GM03348 (cell line): ENCODE measurements around the gene SLC5A9.
"Not testable (repeated sequence)": the region's sequence is repeated elsewhere in the genome, so short reads cannot be mapped to it uniquely, and the experiment has no call there.

ENCODE experiments used
- DNase-seq: peaks from one replicate; pipeline ENCODE4 v3.0.0; 2012; ENCODE audit warnings: low spot score

SLC5A9 gene

GRCh38 chr1:48214366-48214765 lies 8.2 kb upstream of the SLC5A9 start:
- not testable (repeated sequence) for DNase-seq

GRCh38 chr1:48214820-48215219 lies 7.7 kb upstream of the SLC5A9 start:
- DNase-seq: no peak

DNA sequence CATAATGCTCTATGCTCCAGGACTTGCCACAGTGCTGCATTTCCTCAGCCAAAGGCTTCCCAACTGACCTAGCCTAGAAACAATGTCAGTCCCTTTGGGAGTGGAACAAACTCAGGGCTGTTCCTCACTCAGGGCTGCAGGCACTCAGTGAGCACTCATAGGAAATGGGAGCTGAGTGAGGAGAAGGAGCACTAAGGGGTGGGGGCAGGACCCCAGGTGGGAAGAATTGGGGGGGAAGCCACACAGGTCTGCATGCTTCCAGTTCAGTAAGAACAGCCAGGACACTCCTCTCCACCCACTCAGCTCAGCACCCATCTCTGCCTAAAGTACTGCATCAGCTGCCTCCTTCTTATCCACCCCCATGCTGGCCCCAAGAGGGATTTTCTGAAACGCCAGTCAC lies 7.3 kb upstream of the SLC5A9 start:
- DNase-seq: no peak

DNA sequence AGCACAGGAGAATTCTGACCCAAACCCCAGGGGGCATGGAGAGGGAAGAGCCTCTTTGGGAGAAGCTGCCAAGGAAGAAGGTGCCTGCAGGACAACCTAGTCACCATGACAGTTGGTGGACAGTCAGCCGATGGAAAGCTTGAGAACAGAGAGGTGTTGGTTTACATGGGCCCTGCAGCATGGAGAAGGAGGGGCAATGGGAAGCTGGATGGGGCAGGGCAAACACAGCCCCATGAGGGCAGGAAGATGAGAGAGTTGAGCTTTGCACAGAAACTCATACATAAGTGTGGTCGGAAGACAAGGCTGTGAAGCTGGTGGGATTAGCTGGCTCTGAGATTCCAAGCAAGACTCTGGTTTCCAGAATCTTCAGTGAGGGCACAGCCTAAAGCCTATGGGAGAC lies 6.6 kb upstream of the SLC5A9 start:
- DNase-seq: no peak

DNA sequence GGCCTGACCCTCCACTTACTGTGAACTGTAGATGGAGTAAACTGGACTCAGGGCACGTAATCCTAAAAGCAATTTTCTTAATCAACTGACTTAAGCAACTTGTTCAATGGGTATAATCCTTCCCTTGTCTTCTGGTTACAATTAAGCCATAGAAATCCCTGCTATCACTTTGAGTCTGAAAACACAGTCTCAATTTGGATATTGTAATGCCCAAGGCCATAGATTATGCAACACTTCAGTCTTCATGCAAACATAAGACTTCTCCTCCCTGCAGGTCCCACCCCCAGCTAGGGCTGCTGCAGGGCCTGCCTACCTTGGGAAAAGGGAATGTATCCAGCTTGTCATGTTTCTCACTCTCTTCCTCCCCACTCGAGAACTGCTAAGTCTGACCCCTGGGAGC lies 6.2 kb upstream of the SLC5A9 start:
- no peak for DNase-seq

DNA sequence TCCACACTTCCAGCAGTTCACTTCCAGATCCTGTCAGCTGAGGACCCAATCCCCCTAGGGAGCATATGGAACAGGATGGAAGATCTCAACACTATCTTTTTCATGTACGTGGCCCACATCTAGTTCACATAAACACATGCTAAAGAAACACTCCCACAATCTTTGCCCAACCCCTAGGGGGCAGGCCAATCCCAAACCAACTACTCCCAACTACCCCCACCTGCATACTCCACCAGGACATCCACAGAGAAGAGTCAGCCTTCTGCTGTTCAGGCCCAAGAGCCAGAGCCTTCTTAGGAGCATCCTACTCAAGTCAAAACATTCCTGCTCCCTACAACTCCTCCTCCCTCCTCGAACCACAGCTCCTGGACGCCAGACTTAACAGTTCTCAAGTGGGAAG lies 5.6 kb upstream of the SLC5A9 start:
- DNase-seq: no peak

DNA sequence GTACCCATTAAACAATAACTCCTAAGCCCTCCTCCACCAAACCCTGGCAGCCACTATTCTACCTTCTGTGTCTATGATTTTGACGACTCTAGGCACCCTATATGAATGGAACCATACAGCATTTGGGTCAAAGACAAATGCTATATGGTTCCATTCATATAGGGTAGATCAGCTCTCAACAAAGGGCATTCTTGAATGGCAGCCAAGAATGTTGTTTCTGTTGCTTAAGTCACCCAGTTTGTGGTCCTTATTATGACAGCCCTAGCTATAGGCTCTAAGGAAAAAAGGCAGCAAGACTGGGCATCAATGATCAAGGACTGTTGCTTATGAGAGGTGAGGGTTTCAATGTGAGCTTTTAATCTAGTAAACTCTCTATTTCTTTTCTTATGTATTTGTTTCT lies 4.7 kb upstream of the SLC5A9 start:
- no peak for DNase-seq

- DNase-seq: no peak
These were observed 2.7 kb upstream of the SLC5A9 start for GRCh38 chr1:48219803-48220202.

DNA sequence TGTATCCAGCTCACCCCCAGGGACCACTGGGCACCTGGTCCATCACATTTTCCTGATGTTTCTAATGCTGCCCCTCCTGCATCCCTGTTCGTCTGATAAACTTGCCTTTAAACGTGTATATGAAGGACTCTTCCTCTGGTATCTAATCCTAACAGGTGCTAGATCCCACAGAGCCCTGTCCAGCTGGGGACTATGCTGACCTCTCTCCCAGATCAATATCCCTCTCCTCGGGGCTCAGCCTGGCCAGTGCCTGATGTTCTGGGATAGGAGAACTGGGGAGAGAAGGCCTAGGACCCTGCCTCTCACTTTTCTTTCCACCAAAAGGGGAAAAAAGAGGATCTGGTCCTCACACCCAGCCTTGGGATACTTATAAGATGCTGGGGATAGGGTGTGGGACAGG lies 1.4 kb upstream of the SLC5A9 start:
- DNase-seq: no peak

- DNase-seq: no peak
These were observed 859 bp upstream of the SLC5A9 start for GRCh38 chr1:48221657-48222056.

- DNase-seq: no peak
These were observed 1.1 kb downstream of the SLC5A9 start for GRCh38 chr1:48223366-48224240.

GRCh38 chr1:48224791-48225190 lies 2.3 kb downstream of the SLC5A9 start:
- DNase-seq: no peak

GRCh38 chr1:48225579-48225978 lies 3.1 kb downstream of the SLC5A9 start:
- DNase-seq: no peak

- DNase-seq: no peak
These were observed 4.9 kb downstream of the SLC5A9 start for GRCh38 chr1:48227165-48228013.

- no peak for DNase-seq
These were observed 5.6 kb downstream of the SLC5A9 start for GRCh38 chr1:48228156-48228555.

GRCh38 chr1:48229317-48229716 lies 6.8 kb downstream of the SLC5A9 start:
- DNase-seq: no peak

DNA sequence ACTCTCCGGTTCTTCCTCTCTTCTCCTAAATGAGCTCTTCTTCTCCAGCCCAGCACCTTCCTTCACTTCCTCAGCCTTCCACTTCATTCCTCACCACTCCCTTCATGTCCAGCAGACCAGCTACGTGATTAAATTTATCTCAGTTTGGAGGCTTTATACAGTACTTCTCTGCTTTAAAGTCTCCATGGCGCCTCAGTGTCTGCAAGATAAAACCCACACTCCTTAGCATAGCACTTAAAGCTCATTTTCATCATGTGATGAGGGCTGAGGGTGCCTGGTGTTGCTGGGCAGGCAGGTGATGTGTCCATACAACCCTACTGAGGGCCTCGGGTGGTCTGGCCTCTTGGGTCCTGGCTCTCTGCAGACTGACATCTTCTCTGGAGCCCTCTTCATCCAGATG lies 7.7 kb downstream of the SLC5A9 start:
- no peak for DNase-seq

GRCh38 chr1:48232722-48233121 lies 10.2 kb downstream of the SLC5A9 start:
- DNase-seq: no peak

DNA sequence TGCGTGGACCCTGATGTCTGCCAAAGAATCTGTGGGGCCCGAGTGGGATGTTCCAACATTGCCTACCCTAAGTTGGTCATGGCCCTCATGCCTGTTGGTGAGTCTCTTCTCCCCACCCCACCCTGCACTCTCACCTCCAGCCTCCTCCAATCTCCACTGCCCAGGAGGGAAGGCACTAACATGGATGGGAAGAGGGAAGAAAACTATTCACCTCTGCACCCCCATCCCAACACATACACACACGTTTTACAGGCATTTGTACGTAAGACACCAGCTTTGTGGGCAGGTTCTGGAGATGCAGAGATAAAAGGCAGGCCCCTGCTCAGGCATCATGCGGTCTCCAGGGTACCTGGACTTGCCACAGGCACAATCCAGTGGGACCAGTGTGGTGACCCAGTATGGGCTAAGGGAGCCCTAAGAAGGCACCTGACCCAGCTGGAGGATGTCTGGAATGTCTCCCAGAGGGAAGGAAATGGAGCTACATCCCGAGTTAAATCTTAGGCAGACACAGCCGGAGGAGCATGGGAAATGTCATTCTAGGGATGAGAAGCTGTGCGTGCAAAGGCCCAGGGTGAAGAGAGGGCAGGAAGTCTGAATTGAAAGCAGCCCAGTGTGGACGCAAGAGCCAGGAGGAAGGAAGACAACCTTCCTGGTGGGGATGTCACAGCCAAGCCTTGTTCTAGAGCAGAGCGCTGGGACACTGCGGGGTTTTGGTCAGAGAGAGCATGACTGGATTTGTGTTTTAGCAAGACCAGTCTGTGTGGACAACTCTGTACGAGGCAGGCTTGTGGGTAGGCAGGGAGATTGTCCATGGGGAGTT lies 11.4 kb downstream of the SLC5A9 start:
- DNase-seq: no peak

GRCh38 chr1:48235652-48236051 lies 13.1 kb downstream of the SLC5A9 start:
- DNase-seq: no peak

DNA sequence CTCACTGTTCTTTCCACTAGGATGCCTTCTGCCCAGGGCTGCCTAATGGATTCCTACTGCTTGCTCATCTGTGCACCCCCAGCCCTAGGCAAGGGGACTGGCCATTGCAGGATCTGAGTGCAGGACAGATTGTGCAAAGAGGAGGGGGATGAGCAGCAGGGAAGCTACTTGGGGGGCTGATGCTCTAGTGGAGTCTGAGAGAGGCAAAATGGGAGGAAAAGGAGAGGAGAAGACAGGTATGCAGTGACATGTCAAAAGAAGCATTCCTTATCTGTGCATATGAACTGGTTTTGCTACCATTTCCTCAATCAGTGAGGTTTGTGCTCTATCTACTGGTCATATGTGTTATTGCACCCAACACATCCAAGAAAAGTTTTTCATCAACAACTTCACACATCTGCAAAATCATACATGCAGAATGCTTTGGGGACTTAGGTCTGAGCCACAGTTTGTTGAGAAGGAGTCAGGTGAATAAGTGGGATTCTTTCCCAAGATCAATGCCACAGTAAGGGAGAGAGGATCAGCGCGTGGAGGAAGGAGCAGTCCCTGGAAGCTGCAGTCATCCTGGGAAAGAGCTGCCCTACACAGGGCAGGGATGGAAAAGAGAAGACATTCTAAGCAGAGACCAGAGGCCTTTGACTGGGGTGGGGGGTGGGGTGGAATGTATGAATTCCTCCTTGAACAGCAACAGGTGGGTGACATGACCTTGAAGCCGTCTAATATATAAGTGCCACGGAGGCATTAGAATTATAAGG lies 14.4 kb downstream of the SLC5A9 start:
- peak; percentile 70 for DNase-seq
